ENCODE data around the gene ZNF213. TPM values are rescaled to one million over a fixed set of nuclear protein-coding genes. Genes with fewer than 3 reads are reported as not detected.

ZNF213 gene
- 5.3 and 5.5 TPM in 2 replicates for total RNA-seq (2022)
- Bru-seq, nascent RNA, result percentile 44 among the genes with signal in this experiment
- BruChase-seq, experiment 1, labeled RNA remaining after a 2-hour chase, result percentile 43 among the genes with signal in this experiment
- percentile 41 among the genes with signal in this experiment for BruChase-seq, experiment 2, labeled RNA remaining after a 6-hour chase
- long read RNA-seq, partial matches to known transcripts, result 1 of 27 reads
- long read RNA-seq, other reads (novel, unspliced or antisense), result 23 of 27 reads

GRCh38 chr16:3134338-3135125 lies at the start of gene ZNF213:
TSS of gene ZNF213 (plus strand) at chr16:3135029. CDS start at chr16:3137281, 2,252 bp downstream.
- H3K4me3 ChIP-seq (ENCODE audit: low read depth, low read length), result peak within 1 kb of the TSS; percentile 84
- H3K4me1 ChIP-seq, result no peaks in the 10 kb centered on the region
- DNase-seq, result peak; percentile 94 to 96
- peaks cover 2% of the 10 kb centered on the region for H3K36me3 ChIP-seq (ENCODE audit: control insufficient read depth, insufficient read depth, low read length)
- intact Hi-C loops (cut with micrococcal nuclease; ENCODE audit: unreplicated experiment), result loop anchor here (1.0 to 5.0 kb wide), 3 partner anchors 16 to 34 kb away; no protein-coding TSS in a partner anchor
- CTCF ChIA-PET, result interaction anchor here (0.6 to 3.2 kb wide), 10 partner anchors 10 to 1546 kb away, joined by 3 to 22 read pairs (median 4); no protein-coding TSS in a partner anchor
- Mint-ChIP-seq H3K4me3 (ENCODE audit: unreplicated experiment) (peak within 1 kb of the TSS; percentile 90), H3K9me3 (ENCODE audit: unreplicated experiment) (no peaks in the 10 kb centered on the region), H3K27ac (ENCODE audit: unreplicated experiment) (peak within 1 kb of the TSS; percentile 91), H3K27me3 (ENCODE audit: insufficient read depth, unreplicated experiment) (no peaks in the 10 kb centered on the region), H3K36me3 (ENCODE audit: insufficient read depth, unreplicated experiment) (peaks cover 30% of the 10 kb centered on the region), H3K4me1 (ENCODE audit: low read depth, unreplicated experiment) (peaks cover 4% of the 10 kb centered on the region)
- H3K27me3 ChIP-seq (replicated peaks; ENCODE audit: control insufficient read depth, insufficient read depth, low read length), result no peaks in the 10 kb centered on the region
- no peaks in the 10 kb centered on the region for H3K9me3 ChIP-seq
- BruUV-seq (replicated peaks), result TSS peak; percentile 82
- TF ChIP-seq CTCF (IDR thresholded peaks at IDR 0.05; ENCODE audit: insufficient read depth in 1 of 2, low read depth in 1 of 2, low read length in 1 of 2, severe bottlenecking in 1 of 2, unreplicated experiment in 1 of 2), result no peak
- POLR2A ChIA-PET, result interaction anchor here (0.5 to 1.4 kb wide), 18 partner anchors 9 to 150 kb away, joined by 3 to 17 read pairs (median 4); partner anchors contain the start of genes HCFC1R1, THOC6 and TNFRSF12A

GRCh38 chr16:3085868-3086595 lies 48.8 kb upstream of the ZNF213 start:
- POLR2A ChIA-PET, result interaction anchor here (0.5 to 0.6 kb wide), 2 partner anchors 39 to 73 kb away, joined by 3 read pairs; no protein-coding TSS in a partner anchor
- H3K4me1 Mint-ChIP-seq (ENCODE audit: low read depth, unreplicated experiment), result no peaks in the 10 kb centered on the region
- Histone ChIP-seq H3K9me3 (no peaks in the 10 kb centered on the region), H3K4me3 (ENCODE audit: low read depth, low read length) (no peak overlapping the region), H3K36me3 (ENCODE audit: control insufficient read depth, insufficient read depth, low read length) (no peaks in the 10 kb centered on the region), H3K27me3 (replicated peaks; ENCODE audit: control insufficient read depth, insufficient read depth, low read length) (no peaks in the 10 kb centered on the region), H3K4me1 (peaks cover 10% of the 10 kb centered on the region)
- H3K9me3 Mint-ChIP-seq (ENCODE audit: unreplicated experiment), result no peaks in the 10 kb centered on the region
- TF ChIP-seq CTCF (IDR thresholded peaks at IDR 0.05; ENCODE audit: insufficient read depth in 1 of 2, low read depth in 1 of 2, low read length in 1 of 2, severe bottlenecking in 1 of 2, unreplicated experiment in 1 of 2), result no peak
- CTCF ChIA-PET, result no interaction called here
- H3K4me3 Mint-ChIP-seq (ENCODE audit: unreplicated experiment), result no peak overlapping the region
- intact Hi-C loops (cut with micrococcal nuclease; ENCODE audit: unreplicated experiment), result no loop called here
- H3K27ac Mint-ChIP-seq (ENCODE audit: unreplicated experiment), result no peak overlapping the region
- BruUV-seq (replicated peaks), result no TSS peak
- H3K36me3 Mint-ChIP-seq (ENCODE audit: insufficient read depth, unreplicated experiment), result no peaks in the 10 kb centered on the region
- DNase-seq, result no peak
- no peaks in the 10 kb centered on the region for H3K27me3 Mint-ChIP-seq (ENCODE audit: insufficient read depth, unreplicated experiment)
